ENCODE results near the gene ABITRAM. TPM values are rescaled to one million over a fixed set of nuclear protein-coding genes. Genes with fewer than 3 reads are reported as not detected.
A peak's percentile ranks its signal among the peaks of the same experiment; 100 is the strongest.

Gene ABITRAM
- total RNA-seq, 1 experiment from 2014 or later = 39.4 TPM

GRCh38 chr9:108950168-108950567 is 16.0 kb downstream of the ABITRAM start:
- H3K36me3 Mint-ChIP-seq (ENCODE audit: insufficient read depth, unreplicated experiment) = peaks cover 29% of the 10 kb centered on the region
- ChIA-PET POLR2A (interaction anchor here (1.6 kb wide), 1 partner anchor 14 kb away, joined by 5 read pairs; no protein-coding TSS in a partner anchor), CTCF (interaction anchor here (0.5 to 0.8 kb wide), 5 partner anchors 11 to 1487 kb away, joined by 3 to 5 read pairs (median 4); no protein-coding TSS in a partner anchor)
- no peaks in the 10 kb centered on the region for H3K4me1 Mint-ChIP-seq (ENCODE audit: insufficient read depth, unreplicated experiment)
- no peak for DNase-seq (ENCODE audit: unreplicated experiment)
- intact Hi-C loops (cut with micrococcal nuclease) = no loop called here
- H3K27me3 Mint-ChIP-seq (ENCODE audit: insufficient read depth, unreplicated experiment) = no peaks in the 10 kb centered on the region
- H3K4me3 Mint-ChIP-seq (ENCODE audit: unreplicated experiment) = no peak overlapping the region
- no peak overlapping the region for H3K27ac Mint-ChIP-seq (ENCODE audit: low read depth, unreplicated experiment)
- TF ChIP-seq CTCF (IDR thresholded peaks at IDR 0.05; ENCODE audit: unreplicated experiment) = no peak
- no peaks in the 10 kb centered on the region for H3K9me3 Mint-ChIP-seq (ENCODE audit: unreplicated experiment)
- BruUV-seq (replicated peaks) = no TSS peak

GRCh38 chr9:108951578-108951977 is 17.4 kb downstream of the ABITRAM start:
- H3K36me3 Mint-ChIP-seq (ENCODE audit: insufficient read depth, unreplicated experiment) = peaks cover 22% of the 10 kb centered on the region
- DNase-seq (ENCODE audit: unreplicated experiment) = no peak
- no peak overlapping the region for H3K4me3 Mint-ChIP-seq (ENCODE audit: unreplicated experiment)
- BruUV-seq (replicated peaks) = no TSS peak
- POLR2A ChIA-PET = interaction anchor here (1.6 kb wide), 1 partner anchor 12 kb away, joined by 5 read pairs; no protein-coding TSS in a partner anchor
- no peaks in the 10 kb centered on the region for H3K4me1 Mint-ChIP-seq (ENCODE audit: insufficient read depth, unreplicated experiment)
- H3K9me3 Mint-ChIP-seq (ENCODE audit: unreplicated experiment) = no peaks in the 10 kb centered on the region
- H3K27ac Mint-ChIP-seq (ENCODE audit: low read depth, unreplicated experiment) = no peak overlapping the region
- TF ChIP-seq CTCF (IDR thresholded peaks at IDR 0.05; ENCODE audit: unreplicated experiment) = no peak
- H3K27me3 Mint-ChIP-seq (ENCODE audit: insufficient read depth, unreplicated experiment) = no peaks in the 10 kb centered on the region
- CTCF ChIA-PET = interaction anchor here (0.6 to 1.3 kb wide), 6 partner anchors 10 to 519 kb away, joined by 3 to 6 read pairs (median 4); partner anchors contain the start of gene ABITRAM
- intact Hi-C loops (cut with micrococcal nuclease) = no loop called here

GRCh38 chr9:108953983-108954574 is 19.9 kb downstream of the ABITRAM start:
- CTCF ChIA-PET = interaction anchor here (0.6 to 2.8 kb wide), 25 partner anchors 9 to 1416 kb away, joined by 3 to 18 read pairs (median 5); partner anchors contain the start of genes ABITRAM and ELP1
- POLR2A ChIA-PET = interaction anchor here (0.6 to 1.3 kb wide), 3 partner anchors 13 to 364 kb away, joined by 3 read pairs; no protein-coding TSS in a partner anchor
- no peaks in the 10 kb centered on the region for H3K27me3 Mint-ChIP-seq (ENCODE audit: insufficient read depth, unreplicated experiment)
- H3K36me3 Mint-ChIP-seq (ENCODE audit: insufficient read depth, unreplicated experiment) = peaks cover 22% of the 10 kb centered on the region
- peak; percentile 56 for DNase-seq (ENCODE audit: unreplicated experiment)
- BruUV-seq (replicated peaks) = no TSS peak
- TF ChIP-seq CTCF (IDR thresholded peaks at IDR 0.05; ENCODE audit: unreplicated experiment) = peak; percentile 52
- H3K4me1 Mint-ChIP-seq (ENCODE audit: insufficient read depth, unreplicated experiment) = no peaks in the 10 kb centered on the region
- no peak overlapping the region for H3K4me3 Mint-ChIP-seq (ENCODE audit: unreplicated experiment)
- H3K9me3 Mint-ChIP-seq (ENCODE audit: unreplicated experiment) = no peaks in the 10 kb centered on the region
- intact Hi-C loops (cut with micrococcal nuclease) = loop anchor here (1.0 kb wide), 1 partner anchor 104 kb away; no protein-coding TSS in a partner anchor
- no peak overlapping the region for H3K27ac Mint-ChIP-seq (ENCODE audit: low read depth, unreplicated experiment)

GRCh38 chr9:108956022-108956630 is 21.9 kb downstream of the ABITRAM start:
- no peaks in the 10 kb centered on the region for H3K27me3 Mint-ChIP-seq (ENCODE audit: insufficient read depth, unreplicated experiment)
- no peaks in the 10 kb centered on the region for H3K4me1 Mint-ChIP-seq (ENCODE audit: insufficient read depth, unreplicated experiment)
- no peak overlapping the region for H3K27ac Mint-ChIP-seq (ENCODE audit: low read depth, unreplicated experiment)
- H3K36me3 Mint-ChIP-seq (ENCODE audit: insufficient read depth, unreplicated experiment) = peaks cover 16% of the 10 kb centered on the region
- BruUV-seq (replicated peaks) = no TSS peak
- CTCF ChIA-PET = interaction anchor here (0.7 kb wide), 1 partner anchor 22 kb away, joined by 3 read pairs; no protein-coding TSS in a partner anchor
- H3K4me3 Mint-ChIP-seq (ENCODE audit: unreplicated experiment) = no peak overlapping the region
- no peak for DNase-seq (ENCODE audit: unreplicated experiment)
- intact Hi-C loops (cut with micrococcal nuclease) = no loop called here
- H3K9me3 Mint-ChIP-seq (ENCODE audit: unreplicated experiment) = no peaks in the 10 kb centered on the region
- POLR2A ChIA-PET = no interaction called here
- no peak for TF ChIP-seq CTCF (IDR thresholded peaks at IDR 0.05; ENCODE audit: unreplicated experiment)

Measured in MCF 10A (cell line).